ENCODE data around the gene LDLRAD3.

- no peak for TF ChIP-seq CTCF (IDR thresholded peaks at IDR 0.05)
- TF ChIP-seq EP300 (IDR thresholded peaks at IDR 0.05; ENCODE audit: low read depth) = no peak
- no peak for TF ChIP-seq POLR2A (IDR thresholded peaks at IDR 0.05)
- no peak for TF ChIP-seq POLR2AphosphoS5 (IDR thresholded peaks at IDR 0.05)
Measured at GRCh38 chr11:36177836-36178235, 234.0 kb downstream of the LDLRAD3 start.
